ENCODE results near the gene AIFM2.

Gene AIFM2

GRCh38 chr10:70098271-70098670 lies 34.4 kb downstream of the AIFM2 start:
- H3K4me1 ChIP-seq (ENCODE audit: low read length) = no peaks in the 10 kb centered on the region
- TF ChIP-seq EZH2phosphoT487 (IDR thresholded peaks at IDR 0.05; ENCODE audit: low read depth) (no peak), CTCF (IDR thresholded peaks at IDR 0.05; ENCODE audit: low read depth, low read length) (no peak)
- no peaks in the 10 kb centered on the region for H4K20me1 ChIP-seq (ENCODE audit: insufficient read depth, low read length)
- H3K79me2 ChIP-seq (ENCODE audit: low read length) = no peaks in the 10 kb centered on the region
- no peaks in the 10 kb centered on the region for H3K9me3 ChIP-seq (ENCODE audit: insufficient read depth, low read length)
- no peaks in the 10 kb centered on the region for H3K27me3 ChIP-seq (ENCODE audit: low read depth, low read length)
- H3K27ac ChIP-seq (ENCODE audit: low read length) = no peak overlapping the region
- no peak overlapping the region for H3K4me3 ChIP-seq (ENCODE audit: low read length)
- no peak overlapping the region for H2AFZ ChIP-seq (ENCODE audit: low read depth, low read length)
- no peak overlapping the region for H3K9ac ChIP-seq (ENCODE audit: low read length)
- no peaks in the 10 kb centered on the region for H3K36me3 ChIP-seq (replicated peaks; ENCODE audit: low read depth, low read length)
- no peak overlapping the region for H3K4me2 ChIP-seq (ENCODE audit: low read length)

GRCh38 chr10:70097459-70097858 lies 35.2 kb downstream of the AIFM2 start:
- H2AFZ ChIP-seq (ENCODE audit: low read depth, low read length) = no peak overlapping the region
- H3K4me1 ChIP-seq (ENCODE audit: low read length) = no peaks in the 10 kb centered on the region
- no peaks in the 10 kb centered on the region for H3K36me3 ChIP-seq (replicated peaks; ENCODE audit: low read depth, low read length)
- H3K9me3 ChIP-seq (ENCODE audit: insufficient read depth, low read length) = no peaks in the 10 kb centered on the region
- TF ChIP-seq CTCF (IDR thresholded peaks at IDR 0.05; ENCODE audit: low read depth, low read length) (no peak), EZH2phosphoT487 (IDR thresholded peaks at IDR 0.05; ENCODE audit: low read depth) (no peak)
- H3K4me3 ChIP-seq (ENCODE audit: low read length) = no peak overlapping the region
- H3K9ac ChIP-seq (ENCODE audit: low read length) = no peak overlapping the region
- no peak overlapping the region for H3K4me2 ChIP-seq (ENCODE audit: low read length)
- H3K79me2 ChIP-seq (ENCODE audit: low read length) = no peaks in the 10 kb centered on the region
- H4K20me1 ChIP-seq (ENCODE audit: insufficient read depth, low read length) = no peaks in the 10 kb centered on the region
- no peaks in the 10 kb centered on the region for H3K27me3 ChIP-seq (ENCODE audit: low read depth, low read length)
- H3K27ac ChIP-seq (ENCODE audit: low read length) = no peak overlapping the region

- Histone ChIP-seq H4K20me1 (ENCODE audit: insufficient read depth, low read length) (no peaks in the 10 kb centered on the region), H2AFZ (ENCODE audit: low read depth, low read length) (no peak overlapping the region), H3K9me3 (ENCODE audit: insufficient read depth, low read length) (no peaks in the 10 kb centered on the region), H3K4me1 (ENCODE audit: low read length) (no peaks in the 10 kb centered on the region), H3K9ac (ENCODE audit: low read length) (no peak overlapping the region), H3K4me3 (ENCODE audit: low read length) (no peak overlapping the region), H3K27me3 (ENCODE audit: low read depth, low read length) (no peaks in the 10 kb centered on the region), H3K36me3 (replicated peaks; ENCODE audit: low read depth, low read length) (no peaks in the 10 kb centered on the region), H3K27ac (ENCODE audit: low read length) (no peak overlapping the region), H3K4me2 (ENCODE audit: low read length) (no peak overlapping the region), H3K79me2 (ENCODE audit: low read length) (no peaks in the 10 kb centered on the region)
- TF ChIP-seq EZH2phosphoT487 (IDR thresholded peaks at IDR 0.05; ENCODE audit: low read depth) = no peak
These were observed 35.8 kb downstream of the AIFM2 start for GRCh38 chr10:70096705-70097420.

GRCh38 chr10:70096016-70096704 lies 36.5 kb downstream of the AIFM2 start:
- no peak overlapping the region for H3K27ac ChIP-seq (ENCODE audit: low read length)

More at GRCh38 chr10:70096016-70096704, 36.5 kb downstream of the AIFM2 start:
- Histone ChIP-seq H3K27me3 (ENCODE audit: low read depth, low read length) (no peaks in the 10 kb centered on the region), H4K20me1 (ENCODE audit: insufficient read depth, low read length) (no peaks in the 10 kb centered on the region), H3K79me2 (ENCODE audit: low read length) (no peaks in the 10 kb centered on the region), H3K36me3 (replicated peaks; ENCODE audit: low read depth, low read length) (no peaks in the 10 kb centered on the region), H2AFZ (ENCODE audit: low read depth, low read length) (no peak overlapping the region), H3K9me3 (ENCODE audit: insufficient read depth, low read length) (no peaks in the 10 kb centered on the region), H3K9ac (ENCODE audit: low read length) (no peak overlapping the region), H3K4me2 (ENCODE audit: low read length) (no peak overlapping the region), H3K4me1 (ENCODE audit: low read length) (no peaks in the 10 kb centered on the region), H3K4me3 (ENCODE audit: low read length) (no peak overlapping the region)
- TF ChIP-seq EZH2phosphoT487 (IDR thresholded peaks at IDR 0.05; ENCODE audit: low read depth) (no peak), CTCF (IDR thresholded peaks at IDR 0.05; ENCODE audit: low read depth, low read length) (no peak)
